GM18858 (cell line): Measurements from ENCODE around the gene RC3H1.
"Not testable (repeated sequence)": the region's sequence is repeated elsewhere in the genome, so short reads cannot be mapped to it uniquely, and the experiment has no call there.

Experiments
- ATAC-seq: cut with Tn5 transposase; IDR thresholded peaks from one replicate; pipeline ENCODE4 v1.9.1; 2021; ENCODE audit not compliant: unreplicated experiment

The RC3H1 gene

DNA sequence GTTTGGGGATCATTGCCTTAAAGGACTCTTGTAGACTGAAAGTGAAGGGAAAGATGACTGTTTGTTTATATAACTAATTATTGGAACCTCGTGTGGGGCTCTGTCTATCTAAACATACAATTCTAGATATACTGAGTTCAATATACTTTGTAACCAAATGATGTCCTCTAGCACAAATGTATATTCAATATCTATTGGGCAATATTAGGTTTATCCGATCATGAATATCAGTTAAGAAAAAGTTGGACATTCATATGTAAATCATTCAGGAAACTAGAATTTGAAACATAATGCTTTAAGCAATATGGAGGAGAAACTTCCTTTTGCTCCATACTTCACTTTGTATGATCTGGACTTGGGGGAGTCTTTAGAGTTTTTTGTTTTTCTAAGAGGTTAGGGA is 8.9 kb upstream of the RC3H1 start:
- ATAC-seq: no peak

DNA sequence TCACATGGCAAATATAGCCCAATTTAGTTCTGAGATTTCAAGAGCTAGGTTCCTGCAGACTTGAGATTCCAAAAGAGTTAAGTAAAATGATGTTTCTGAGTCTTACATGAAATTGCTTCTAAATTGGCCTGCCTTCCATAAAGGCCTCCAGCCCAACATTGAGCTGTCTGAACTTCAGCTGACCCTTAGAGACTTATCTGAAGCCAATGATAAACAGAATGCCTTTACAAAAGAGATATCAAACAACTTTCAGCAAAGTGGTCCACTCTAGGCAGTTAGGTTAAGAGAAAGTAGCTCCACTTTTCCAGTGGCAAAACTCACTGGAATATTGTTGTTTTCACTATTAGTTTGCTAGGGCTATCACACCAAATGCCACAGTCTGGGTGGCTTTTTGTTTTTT is 6.3 kb upstream of the RC3H1 start:
- ATAC-seq: no peak

DNA sequence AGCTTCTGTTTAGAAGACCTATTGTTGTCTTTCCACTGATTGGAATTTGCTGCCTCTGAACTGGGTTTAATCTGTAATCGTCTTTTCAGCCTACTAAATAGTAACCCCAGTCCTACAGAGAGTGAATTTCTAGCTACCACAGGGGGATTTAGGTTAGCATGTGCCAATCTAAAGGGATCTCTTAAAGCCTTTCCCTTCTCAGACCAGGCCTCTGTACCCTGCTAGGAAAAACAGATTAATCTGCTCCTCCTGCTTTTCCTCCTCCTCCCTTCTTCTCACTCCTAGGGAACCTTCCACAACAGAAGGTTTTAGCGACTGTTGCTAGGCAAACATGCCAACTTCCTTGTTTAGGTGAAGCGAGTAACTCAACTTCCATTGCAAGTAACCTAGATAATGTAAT is 1.3 kb upstream of the RC3H1 start:
- ATAC-seq: no peak

DNA sequence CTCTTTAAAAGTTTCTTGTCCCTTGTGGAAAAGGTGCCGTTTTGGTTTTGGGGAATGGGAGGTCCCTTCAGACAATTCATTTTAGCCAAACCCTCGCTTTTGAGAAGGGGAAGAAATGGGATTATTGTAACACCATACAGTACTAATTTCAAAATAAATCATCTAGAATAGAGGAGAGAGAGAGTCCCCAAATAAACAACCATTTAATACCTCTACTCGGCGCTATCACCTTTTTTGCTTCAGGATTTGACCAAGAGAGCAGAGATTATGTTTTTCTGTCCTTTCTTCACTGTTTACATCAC is 770 bp upstream of the RC3H1 start:
- ATAC-seq: no peak

DNA sequence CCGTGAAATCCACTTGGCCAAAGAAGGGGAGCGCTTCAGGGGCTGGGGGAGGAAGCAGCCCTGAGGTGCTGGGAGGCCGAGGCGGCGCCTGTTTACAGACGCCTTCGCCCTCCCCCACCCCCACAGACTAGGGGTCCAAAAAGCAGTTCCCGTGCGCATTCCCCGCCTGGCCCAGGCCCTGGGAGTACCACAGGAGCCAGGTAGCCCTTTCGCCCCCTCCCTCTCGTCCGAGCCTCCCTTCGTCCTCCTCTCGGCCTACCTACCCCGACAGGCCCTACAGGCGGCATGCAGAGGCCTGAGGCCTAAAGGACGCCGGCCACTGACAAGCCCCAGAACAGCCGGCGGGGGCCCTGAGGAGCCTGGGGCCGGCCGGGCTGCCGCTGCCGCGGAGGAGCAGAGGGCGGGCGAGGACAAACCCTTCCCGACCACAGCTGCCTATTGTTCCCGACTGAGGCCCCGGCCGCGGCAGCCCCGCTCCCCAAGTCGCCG is 522 bp downstream of the RC3H1 start:
- ATAC-seq: peak; percentile 13

DNA sequence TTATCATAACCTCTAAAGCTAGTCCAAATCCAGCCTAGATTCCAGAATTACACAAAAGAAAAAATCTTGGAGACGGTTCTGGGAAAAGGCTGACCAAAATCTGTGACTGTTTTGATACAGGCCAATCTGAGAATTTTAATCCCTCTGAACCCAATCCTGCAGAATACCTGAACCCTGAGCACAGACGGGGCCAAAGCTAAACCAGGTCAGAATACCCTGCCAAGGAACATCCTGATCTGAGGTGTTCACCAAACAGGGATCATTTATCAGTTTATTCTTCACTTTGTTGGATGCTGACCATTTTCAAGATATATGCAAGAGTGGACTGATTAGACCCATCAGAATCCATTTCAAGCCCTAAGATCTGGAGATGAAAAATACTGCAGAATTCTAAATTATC is 3.6 kb downstream of the RC3H1 start:
- ATAC-seq: no peak

DNA sequence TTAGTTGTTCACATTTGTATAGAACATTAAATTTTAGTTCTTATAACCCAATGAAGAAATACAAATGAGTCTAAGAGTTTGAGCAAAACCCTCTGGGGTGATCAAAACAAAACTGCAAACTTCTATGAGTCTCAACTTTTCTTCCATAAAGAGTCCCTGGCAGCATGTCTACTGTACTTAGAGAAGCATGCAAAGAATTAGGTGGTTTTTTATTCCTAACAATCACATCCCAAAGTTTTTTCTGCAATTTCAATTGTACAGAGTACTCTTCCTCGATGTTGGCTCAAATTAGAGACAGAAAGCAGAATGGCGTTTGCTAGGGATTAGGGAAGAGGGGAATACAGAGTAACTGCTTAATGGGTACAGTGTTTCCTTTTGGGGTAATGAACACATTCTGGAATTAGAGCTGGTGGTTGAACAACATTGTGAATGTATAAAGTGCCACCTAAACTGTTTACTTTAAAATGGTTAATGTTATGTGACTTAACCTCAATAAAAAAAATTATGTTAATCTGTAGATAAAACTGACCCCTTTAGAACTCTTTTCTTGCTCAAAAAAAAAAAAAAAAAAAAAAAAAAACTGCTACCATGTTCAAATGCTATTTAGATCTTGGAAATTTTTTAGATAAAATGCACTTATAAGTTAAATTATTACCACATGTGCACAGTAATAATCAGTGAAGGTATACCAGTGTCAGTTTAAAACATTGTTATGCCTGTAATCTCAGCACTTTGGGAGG is 4.8 kb downstream of the RC3H1 start:
- no peak for ATAC-seq

DNA sequence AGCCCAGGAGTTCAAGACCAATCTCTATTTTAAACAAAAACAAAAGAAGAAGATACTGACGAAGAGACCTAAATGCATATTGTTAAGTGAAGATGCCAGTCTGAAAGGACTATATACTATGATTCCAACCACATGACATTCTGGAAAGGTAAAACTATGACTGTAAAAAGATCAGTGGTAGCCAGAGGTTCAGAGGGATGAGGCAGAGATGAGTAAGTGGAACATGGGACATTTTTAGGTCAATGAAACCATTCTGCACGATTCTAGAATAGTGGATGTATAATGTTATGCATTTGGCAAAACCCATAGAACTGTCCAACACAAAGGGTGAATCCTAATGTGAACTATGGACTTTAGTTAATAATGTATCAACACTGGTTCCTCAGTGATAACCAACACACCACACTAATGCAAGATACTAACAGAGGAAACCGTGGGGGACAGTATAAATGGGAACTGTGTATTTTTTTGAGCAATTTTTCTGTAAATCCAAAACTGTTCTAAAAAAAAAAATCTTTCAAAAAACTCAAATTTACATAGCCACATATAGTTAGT is 8.2 kb downstream of the RC3H1 start:
- no peak for ATAC-seq

DNA sequence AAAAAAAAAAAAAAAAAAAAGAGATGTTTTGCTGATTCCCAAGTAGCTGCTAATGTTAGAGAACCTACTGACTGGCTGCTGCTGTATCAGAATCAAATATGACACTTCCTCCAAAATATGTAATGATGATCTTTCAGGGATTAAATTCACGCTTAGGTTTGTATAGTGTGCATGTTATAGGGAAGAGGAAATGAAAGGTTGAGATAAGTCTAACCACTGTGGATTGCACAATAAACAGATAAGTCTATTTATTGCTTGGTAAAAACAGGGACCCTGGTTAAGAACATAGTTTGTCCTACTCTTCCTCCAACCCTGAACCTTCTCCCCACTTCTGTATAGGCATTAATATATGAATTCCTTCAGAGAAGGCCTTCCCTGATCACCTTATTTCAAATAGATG is 13.2 kb downstream of the RC3H1 start:
- ATAC-seq: no peak

DNA sequence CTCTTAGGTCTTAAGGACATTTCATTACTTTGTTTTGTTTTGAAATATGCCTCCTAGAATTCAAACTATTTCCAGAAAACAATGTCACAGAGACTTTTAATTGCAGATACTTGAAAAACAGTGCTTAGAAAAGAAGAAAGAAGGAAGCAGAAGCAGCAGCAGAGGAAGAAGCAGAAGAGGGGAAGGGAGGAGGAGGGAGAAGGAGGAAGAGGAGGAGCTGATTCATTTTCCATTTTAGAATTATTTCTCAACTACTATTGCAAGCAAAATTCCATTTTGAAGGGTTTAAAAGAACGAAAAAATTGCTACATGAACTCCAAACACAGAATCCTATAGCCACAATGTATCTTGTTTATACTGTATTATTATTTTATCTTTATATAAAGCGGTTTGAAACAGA is 13.9 kb downstream of the RC3H1 start:
- no peak for ATAC-seq

DNA sequence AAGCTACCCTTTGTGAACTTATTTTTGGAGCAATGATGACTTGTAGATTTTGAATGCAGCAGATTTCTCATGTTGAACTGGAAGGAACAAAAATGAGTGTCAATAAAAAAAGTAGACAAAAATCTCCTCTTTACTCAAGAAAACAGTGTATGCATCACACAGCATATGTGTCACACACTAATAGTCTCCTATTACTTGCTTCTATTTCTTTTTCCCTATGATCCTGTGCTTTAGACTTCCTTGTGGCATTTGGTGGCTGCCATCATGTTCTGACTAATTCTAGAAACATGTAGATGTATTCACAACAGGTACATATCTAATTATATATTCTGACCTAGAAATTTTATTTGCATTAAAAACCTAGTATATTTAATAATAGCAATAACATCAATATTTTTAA is 14.3 kb downstream of the RC3H1 start:
- ATAC-seq: no peak

DNA sequence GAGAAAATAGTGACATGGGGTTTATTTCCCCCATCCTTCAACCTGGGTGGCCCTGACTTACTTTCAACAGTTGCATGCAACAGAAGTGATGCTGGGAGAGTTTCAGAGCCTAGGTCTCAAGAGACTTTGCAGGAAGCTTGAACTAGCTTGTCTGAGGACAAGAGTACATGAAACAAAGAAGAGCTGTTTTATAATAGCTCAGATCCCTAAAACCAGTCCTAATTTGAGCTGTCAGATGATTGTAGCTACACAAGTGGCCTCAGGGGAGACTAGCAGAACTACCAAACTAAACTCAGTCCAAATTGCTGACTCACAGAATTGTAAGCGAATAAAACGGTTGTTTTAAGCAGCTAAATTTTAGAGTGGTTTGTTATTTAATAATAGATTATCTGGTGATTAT is 17.1 kb downstream of the RC3H1 start:
- ATAC-seq: peak; percentile 97

DNA sequence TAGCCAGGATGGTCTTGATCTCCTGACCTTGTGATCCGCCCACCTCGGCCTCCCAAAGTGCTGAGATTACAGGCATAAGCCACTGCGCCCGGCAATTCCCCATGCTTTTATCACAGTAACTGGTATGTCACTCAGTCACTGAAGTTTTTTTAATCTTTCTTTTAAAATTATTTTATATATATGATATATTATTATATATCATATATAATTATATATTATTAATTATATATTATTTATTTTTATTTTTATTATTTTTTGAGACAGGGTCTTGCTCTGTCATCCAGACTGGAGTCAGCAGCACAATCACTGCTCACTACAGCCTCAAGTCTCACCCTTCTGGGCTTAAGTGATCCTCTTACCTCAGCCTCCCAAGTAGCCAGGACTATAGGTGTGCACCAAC is 18.3 kb downstream of the RC3H1 start:
- no peak for ATAC-seq

DNA sequence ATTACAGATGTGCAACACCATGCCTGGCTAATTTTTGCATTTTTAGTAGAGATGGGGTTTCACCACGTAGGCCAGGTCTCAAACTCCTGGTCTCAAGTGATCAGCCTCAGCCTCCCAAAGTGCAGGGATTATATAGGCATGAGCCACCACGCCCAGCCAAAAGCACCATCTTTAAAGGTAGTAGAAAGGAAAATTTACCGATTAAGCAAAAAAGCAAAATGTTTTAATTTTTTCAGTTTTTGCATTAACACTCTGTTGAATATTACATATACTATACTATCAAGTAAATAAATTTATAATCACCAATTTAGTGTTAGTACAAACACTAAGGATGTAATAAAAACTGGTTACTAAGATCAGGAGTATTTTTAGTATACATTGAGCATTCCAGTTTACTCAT is 20.6 kb downstream of the RC3H1 start:
- no peak for ATAC-seq

DNA sequence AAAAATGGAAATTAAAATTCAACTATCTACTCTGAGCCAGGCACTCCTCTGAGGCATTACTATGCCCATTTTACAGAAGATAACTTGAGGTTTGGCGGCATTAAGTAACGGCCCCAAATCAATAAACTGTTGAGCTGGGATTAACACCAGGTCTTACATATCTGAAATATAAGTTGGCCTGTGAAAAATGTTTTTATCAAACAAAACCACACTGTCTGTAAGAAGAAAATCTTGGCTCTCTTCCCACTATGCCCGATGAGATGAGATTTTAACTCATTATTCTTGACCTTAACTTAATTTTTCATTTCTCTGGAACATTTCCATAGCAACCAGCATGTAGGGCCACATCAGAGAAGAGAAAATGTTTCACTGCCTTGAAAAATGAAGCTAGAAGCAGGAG is 21.8 kb downstream of the RC3H1 start:
- no peak for ATAC-seq

DNA sequence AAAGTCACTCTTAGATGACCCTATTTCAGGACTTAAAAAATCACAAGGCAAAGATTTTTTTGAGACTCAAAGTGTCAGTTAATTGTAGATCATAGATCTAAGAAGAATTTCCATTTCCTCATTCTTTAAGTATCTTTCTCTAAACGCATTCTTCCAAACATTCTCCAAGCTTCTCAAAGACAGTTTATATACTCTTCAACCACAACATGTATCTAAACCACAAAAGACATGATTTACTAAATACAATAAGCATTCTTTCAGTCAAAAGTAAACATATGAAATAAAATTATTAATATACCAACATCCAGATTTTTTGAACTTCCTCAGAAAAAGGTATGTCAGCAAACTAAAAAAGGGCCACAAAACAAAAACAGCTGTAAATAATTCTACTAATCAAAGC is 24.4 kb downstream of the RC3H1 start:
- ATAC-seq: no peak

DNA sequence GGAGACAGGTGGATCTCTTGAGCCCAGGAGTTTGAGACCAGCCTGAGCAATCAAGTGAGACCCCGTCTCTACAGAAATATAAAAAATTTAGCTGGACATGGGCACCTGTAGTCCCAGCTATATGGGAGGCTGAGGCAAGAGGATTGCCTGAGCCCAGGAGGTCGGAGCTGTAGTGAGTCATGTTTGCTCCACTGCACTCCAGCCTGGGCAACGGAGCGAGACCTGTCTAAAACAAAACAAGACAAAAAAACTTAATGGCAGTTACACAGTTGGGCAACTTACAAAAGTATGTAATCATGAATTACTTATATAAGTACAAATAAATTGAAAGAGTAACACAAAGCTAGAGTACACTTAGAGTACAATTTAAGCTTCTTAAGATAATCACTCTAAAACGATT is 25.2 kb downstream of the RC3H1 start:
- ATAC-seq: no peak

DNA sequence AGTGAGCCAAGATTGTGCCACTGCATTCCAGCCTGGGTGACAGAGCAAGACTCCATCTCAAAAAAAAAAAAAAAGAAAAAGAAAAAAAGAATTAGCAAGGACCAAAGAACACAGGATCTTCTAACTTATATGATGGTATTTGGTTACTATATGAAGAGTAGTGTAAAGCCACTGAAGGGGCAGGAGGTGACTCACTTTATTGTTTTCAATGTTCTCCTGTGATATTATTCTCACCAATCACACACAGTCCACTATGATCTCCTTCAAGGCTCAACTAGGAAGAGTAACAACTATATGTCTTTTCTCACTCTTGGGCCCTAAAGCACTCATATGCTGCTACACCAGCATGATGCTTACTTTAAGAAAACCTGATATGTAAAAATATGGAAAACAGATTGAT is 26.7 kb downstream of the RC3H1 start:
- ATAC-seq: no peak

DNA sequence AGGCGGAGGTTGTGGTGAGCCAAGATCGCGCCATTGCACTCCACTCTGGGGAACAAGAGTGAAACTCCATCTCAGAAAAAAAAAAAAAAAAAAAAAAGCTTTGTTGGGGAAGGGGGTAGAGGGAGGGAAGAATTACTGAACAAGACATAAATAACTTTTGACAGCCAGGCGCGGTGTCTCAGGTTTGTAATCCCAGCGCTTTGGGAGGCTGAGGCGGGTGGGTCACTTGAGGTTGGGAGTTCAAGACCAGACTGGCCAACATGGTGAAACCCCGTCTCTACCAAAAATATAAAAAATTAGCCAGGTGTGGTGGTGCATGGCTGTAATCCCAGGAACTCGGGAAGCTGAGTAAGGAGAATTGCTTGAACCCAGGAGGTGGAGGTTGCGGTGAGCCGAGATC is 28.2 kb downstream of the RC3H1 start:
- ATAC-seq: not testable (repeated sequence)

DNA sequence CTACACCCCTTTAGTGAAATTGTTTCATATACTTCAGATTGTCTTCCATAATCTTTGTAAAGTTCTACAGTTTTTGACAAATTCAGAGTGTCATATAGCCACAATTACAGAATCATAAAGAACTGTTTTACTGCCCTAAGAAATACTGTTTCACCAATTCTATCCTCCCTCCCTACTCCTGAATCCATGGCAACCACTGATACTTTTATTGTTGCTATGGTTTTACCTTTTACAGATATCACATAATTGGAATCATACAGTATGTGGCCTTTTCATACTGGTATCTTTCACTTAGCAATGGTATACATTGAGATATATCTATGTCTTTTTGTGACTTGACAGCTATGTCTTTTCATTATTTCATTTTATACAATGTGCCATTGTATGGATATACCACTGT is 34.1 kb downstream of the RC3H1 start:
- no peak for ATAC-seq

DNA sequence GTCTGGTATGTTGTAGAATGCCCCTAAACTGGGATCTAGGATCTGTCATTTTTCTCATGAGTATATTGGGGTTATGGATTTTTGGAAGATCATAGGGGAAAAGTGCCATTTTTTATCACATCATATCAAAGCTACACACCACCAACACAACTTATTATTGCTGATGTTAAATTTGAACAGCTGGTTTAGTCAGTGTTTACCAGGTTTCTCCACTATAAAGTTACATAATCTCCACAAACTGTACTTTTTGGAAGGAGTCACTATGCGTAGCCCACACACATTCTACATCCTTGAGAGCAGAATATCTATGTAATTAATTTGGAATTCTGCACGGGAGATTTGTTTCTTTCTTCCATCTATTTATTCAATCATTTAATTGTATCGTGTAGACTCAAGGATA is 35.2 kb downstream of the RC3H1 start:
- no peak for ATAC-seq

DNA sequence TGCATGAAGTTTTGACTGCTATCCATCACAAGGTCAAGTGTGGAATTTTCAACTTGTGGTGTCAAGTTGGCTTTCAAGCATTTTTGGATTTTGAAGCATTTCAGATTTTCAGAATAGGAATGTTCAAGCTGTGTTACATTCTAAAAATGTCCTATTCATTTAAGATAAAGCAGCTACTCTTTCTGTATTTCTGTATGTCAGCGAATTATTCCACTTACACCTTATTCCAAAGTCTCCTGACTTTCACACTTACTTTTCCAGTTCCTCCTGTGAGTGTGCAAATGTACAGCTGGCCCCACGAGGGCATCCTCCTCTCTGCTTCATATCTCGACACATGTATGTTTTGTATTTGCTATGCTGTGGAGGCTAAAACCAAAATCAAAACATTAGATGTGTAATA is 51.9 kb downstream of the RC3H1 start:
- ATAC-seq: no peak

DNA sequence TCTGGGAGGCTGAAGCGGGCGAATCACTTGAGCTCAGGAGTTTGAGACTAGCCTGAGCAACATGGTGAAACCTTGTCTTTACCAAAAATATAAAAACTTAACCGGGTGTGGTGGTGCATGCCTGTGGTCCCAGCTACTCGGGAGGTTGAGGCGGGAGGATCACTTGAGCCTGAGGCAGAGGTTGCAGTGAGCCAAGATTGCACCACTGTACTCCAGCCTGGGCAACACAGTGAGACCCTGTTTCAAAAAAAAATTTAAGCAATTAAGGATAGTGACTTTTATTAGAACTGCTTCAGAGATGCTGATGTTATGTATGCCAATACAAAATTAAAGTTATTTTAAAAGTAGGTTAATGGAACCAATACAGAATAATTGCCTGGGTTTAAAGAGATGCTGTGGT is 56.3 kb downstream of the RC3H1 start:
- ATAC-seq: not testable (repeated sequence)
